UCSD-AML1 (cell line): ENCODE measurements around the gene GSG1L2.

Source experiments
- DNase-seq: peaks from one replicate; lab custom pipeline; 2025; ENCODE audit not compliant: unreplicated experiment; lab: John Stamatoyannopoulos, UW

Gene GSG1L2

GRCh38 chr17:9825641-9826150, 3.8 kb upstream of the GSG1L2 start, which contains the start of gene GLP2R:
TSS of gene GLP2R (plus strand) at chr17:9825924. CDS start at chr17:9826064, 140 bp downstream.
- no peak for DNase-seq

- DNase-seq, result no peak
Observed at GRCh38 chr17:9824797-9825338, 3.0 kb upstream of the GSG1L2 start.

- no peak for DNase-seq
Observed at GRCh38 chr17:9824094-9824493, 2.2 kb upstream of the GSG1L2 start.

GRCh38 chr17:9820448-9820847, 1.4 kb downstream of the GSG1L2 start:
- DNase-seq, result no peak

- no peak for DNase-seq
Observed at GRCh38 chr17:9818760-9819159, 3.1 kb downstream of the GSG1L2 start.

- no peak for DNase-seq
Observed at GRCh38 chr17:9817086-9817485, 4.8 kb downstream of the GSG1L2 start.

GRCh38 chr17:9816472-9816871, 5.4 kb downstream of the GSG1L2 start:
- no peak for DNase-seq

GRCh38 chr17:9814337-9814945, 7.4 kb downstream of the GSG1L2 start:
- no peak for DNase-seq

- DNase-seq, result no peak
Observed at GRCh38 chr17:9813166-9813565, 8.7 kb downstream of the GSG1L2 start.

GRCh38 chr17:9811537-9811936, 10.3 kb downstream of the GSG1L2 start:
- no peak for DNase-seq

- DNase-seq, result no peak
Observed at GRCh38 chr17:9811086-9811485, 10.8 kb downstream of the GSG1L2 start.

GRCh38 chr17:9810100-9810949, 11.6 kb downstream of the GSG1L2 start:
- no peak for DNase-seq

- DNase-seq, result no peak
Observed at GRCh38 chr17:9809409-9809808, 12.5 kb downstream of the GSG1L2 start.

- no peak for DNase-seq
Observed at GRCh38 chr17:9806699-9807098, 15.2 kb downstream of the GSG1L2 start.

GRCh38 chr17:9805769-9806168, 16.1 kb downstream of the GSG1L2 start:
- no peak for DNase-seq

GRCh38 chr17:9802697-9803096, 19.2 kb downstream of the GSG1L2 start:
- no peak for DNase-seq

GRCh38 chr17:9802294-9802693, 19.6 kb downstream of the GSG1L2 start:
- DNase-seq, result no peak

- DNase-seq, result no peak
Observed at GRCh38 chr17:9801505-9801904, 20.4 kb downstream of the GSG1L2 start.

- no peak for DNase-seq
Observed at GRCh38 chr17:9798724-9799123, 23.2 kb downstream of the GSG1L2 start.

- DNase-seq, result no peak
Observed at GRCh38 chr17:9798008-9798407, 23.9 kb downstream of the GSG1L2 start.

GRCh38 chr17:9792181-9792840, 29.6 kb downstream of the GSG1L2 start:
- no peak for DNase-seq
